Measurements from ENCODE around the gene ANO10.
"Not testable (repeated sequence)": the region's sequence is repeated elsewhere in the genome, so short reads cannot be mapped to it uniquely, and the experiment has no call there.

Gene ANO10

DNA sequence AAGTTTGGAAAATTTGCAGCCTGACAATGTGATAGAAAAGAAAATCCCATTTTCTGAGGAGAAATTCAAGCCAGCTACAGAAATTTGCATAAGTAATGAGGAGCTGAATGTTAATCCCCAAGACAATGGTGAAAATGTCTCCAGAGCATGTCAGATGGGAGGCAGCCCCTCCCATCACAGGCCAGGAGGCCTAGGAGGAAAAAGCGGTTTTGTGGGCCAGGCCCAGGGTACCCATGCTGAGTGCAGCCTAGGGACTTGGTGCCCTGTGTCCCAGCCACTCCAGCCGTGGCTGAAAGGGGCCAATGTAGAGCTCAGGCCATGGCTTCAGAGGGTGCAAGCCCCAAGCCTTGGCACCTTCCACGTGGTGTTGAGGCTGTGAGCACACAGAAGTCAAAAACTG lies 159.2 kb downstream of the ANO10 start:
- not testable (repeated sequence) for FAIRE-seq

DNA sequence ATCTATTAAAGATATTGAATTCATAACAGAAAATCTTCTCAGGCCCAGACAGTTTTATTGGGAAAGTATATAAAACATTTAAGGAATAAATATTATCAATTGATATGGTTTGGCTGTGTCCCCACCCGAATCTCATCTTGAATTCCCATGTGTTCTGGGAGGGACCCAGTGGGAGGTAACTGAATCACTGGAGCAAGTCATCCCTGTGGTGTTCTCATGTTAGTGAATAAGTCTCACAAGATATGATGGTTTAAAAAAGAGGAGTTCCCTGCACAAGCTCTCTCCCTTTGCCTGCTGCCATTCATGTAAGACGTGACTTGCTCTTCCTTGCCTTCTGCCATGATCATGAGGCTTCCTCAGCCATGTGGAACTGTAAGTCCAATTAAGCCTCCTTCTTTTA lies 160.5 kb downstream of the ANO10 start:
- FAIRE-seq = no peak

DNA sequence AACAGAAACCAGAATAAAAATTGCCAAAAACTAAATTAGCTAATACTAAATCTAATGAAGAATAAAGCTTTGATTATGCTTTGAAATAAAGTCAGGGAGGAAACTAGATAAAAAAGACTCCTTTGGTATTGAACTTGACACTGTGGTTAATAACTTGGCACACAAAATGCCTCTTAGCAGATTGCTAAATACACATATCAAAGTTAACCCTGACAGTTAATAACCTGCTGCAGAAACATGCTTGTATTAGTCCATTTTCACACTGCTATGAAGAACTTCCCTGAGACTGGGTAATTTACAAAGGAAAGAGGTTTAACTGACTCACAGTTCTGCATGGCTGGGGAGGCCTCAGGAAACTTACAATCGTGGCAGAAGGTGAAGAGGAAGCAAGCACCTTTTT lies 164.8 kb downstream of the ANO10 start:
- not testable (repeated sequence) for FAIRE-seq

DNA sequence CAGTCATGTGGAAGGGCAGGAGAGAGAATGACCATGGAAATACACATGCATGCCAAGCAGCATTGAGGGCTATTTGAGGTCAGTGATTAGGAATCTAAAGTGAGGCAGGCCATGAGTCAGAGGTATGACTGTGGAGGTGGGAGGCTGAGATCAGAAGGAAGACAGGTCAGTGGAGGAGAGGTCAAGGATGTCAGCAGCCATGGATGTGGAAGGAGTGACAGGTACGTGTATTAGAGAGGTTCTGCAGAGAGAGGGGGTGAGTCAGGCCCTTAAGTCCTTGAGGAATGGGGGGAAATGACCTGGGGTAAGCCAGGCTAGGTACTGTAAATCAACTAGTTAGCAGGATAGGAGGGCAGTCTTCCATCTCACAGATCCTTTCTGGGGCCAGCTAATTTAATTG lies 166.6 kb downstream of the ANO10 start:
- no peak for FAIRE-seq

DNA sequence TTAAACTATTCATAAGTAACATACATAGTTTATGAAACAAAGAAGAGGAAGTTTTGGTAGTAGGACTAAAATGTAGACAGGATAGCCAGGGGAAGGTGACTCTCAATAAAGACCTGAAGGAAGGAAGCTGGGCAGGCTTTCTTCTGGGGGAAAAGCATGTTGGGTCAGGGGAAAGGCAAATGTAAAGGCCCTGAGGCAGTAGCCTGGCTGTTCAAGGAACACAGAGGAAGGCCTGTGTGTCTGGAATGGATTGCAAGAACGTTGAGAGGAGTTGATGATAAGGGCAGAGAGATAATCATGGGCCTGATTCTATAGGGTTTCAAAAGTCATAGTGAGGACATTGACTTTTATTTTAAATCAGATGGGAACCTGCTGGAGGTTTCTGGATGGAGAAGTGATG lies 167.8 kb downstream of the ANO10 start:
- no peak for FAIRE-seq

DNA sequence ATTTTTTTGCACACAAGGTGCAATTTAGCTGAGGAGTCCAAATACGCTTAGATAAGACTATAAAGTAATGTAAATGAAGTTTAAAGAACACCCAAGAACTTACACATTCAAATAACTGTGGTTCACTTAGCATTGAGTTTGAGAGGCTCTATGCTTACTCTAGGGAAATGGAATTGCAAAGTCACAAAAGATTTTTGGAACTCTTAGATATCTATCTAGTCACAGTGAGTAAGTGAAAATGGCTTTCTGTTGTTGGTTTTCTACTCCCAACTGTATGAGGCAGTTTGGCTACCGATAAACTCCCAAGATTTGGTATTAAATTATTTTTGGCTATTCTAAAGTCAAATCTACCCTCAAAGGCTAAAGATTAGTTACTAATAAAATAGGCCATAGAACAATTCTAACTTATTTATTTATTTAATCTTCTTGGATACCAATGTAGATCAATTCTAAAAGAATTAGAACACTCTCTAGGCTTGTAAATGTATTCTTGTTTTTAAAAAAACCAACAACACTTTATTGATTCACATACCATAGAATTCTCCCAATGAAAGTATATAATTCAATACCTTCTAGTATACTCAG lies 170.0 kb downstream of the ANO10 start:
- FAIRE-seq = no peak

DNA sequence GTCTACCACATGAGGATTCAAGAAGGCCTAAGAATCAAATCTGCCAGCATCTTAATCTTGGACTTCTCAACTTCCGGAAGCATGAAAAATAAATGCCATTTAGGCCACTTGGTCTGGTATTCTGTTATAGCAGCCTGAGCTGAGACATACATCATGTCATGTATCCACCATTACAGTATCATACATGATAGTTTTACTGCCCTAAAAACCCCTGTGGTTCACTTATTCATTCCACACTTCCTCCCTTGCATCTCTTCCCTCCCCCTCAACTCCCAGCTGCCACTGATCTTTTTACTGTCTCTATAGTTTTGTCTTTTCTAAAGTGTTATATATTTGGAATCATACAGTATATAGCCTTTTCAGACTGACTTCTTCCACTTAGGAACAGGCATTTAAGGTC lies 173.7 kb downstream of the ANO10 start:
- FAIRE-seq = no peak

DNA sequence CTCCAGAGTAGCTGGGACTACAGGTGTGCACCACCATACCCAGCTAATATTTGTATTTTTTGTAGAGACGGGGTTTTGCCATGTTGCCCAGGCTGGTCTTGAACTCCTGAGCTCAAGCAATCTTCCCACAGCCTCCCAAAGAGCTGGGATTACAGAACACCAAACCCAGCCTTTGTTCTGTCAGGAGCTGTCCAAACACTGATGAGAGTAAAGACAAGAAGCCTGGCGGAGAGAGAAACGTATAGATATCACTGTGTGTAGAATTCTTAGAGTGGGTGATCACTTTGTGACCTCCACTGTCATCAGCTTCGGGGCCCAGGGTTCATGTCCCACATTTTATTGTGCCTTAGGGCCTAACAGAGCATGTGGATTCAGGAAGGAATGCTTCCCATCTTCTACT lies 176.0 kb downstream of the ANO10 start:
- FAIRE-seq = no peak

DNA sequence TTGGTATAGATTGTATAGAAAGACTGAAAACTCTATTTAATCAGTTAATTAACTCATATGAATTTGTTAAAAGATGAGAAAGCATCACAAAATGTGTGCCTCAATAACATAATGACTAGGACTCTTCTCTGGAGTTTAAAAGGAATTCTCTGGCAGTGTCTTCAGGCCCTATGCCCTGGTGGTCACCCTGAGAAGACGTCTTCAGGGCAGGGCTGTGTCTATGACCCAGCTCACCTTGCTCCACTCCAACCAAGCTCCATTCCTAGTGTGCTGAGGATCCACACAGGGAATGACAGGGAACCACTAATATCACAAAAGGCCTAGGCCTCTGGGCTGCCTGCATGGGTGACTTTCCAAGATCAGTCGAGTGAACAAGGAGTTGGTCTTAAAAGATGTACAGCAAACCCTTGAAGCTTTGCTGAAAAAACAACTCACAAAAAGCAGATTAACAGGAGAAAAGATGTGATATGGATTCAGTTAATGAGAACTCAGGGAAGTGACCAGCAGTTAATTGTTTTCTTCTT lies 178.9 kb downstream of the ANO10 start:
- no peak for FAIRE-seq

DNA sequence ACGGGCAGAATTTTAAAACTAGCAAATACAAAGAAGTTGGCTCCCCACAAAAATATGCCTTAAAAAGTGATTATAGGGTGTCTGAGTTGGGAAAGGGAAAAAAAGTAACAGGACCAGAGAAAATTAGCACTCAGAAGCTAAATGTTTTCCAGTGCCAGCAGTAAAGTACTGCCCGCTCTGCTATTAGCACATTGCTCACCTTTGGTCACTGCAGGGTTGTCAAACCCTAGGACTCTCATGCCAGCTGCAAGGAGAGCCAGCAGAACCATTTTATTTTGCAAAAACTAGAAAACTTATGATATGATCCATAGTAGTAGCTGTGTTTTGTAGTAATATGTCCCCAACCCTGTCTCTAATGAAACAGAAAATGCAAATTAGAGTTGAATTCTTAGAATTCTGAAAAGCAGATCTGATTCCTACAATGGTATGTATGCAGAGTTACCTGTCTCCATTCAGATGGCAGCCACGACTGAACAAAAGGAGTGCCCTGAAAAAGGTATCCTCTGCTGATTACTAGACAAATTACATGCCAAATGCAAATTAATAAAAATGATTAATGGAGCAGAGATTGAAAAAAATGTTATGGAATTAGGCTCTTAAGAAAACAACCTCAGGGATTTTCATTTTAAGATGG lies 185.2 kb downstream of the ANO10 start:
- no peak for FAIRE-seq

DNA sequence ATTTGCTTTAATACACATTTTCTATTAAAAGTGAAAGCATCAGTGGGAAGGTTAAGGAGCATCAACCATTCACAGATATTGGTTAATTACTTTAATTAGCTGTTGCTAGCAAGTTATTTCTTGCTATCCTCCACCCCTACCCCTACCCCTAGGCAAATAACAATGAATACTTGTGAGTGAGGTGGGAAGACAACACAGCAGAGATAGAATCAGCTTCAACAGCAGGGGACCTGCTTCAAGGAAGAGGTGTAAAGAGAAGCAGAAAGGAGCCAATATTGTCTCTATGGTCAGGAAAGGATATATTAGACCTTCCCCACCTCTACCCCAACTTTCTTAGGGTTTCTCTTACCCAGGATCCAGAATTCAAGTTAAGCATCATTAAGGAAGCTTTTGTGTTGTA lies 186.1 kb downstream of the ANO10 start:
- FAIRE-seq = no peak

DNA sequence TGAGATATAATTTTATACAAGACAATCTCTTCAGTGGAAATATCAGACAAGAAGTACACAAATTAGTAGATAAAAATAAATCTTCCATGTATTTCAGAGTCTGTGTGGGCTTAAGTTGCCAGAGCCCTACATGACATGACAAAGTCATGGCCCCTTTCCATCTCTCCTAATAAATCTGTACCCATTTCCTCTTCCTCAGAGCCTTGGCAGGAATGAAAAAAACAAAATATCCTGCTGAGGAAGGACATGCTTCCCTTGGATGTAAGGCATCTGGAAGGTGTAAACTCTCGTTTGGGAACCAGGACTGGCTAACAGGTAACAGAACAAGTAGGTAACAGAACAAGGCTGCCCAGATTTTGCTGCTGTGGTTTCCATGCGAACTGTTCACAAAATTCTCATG lies 187.4 kb downstream of the ANO10 start:
- no peak for FAIRE-seq

DNA sequence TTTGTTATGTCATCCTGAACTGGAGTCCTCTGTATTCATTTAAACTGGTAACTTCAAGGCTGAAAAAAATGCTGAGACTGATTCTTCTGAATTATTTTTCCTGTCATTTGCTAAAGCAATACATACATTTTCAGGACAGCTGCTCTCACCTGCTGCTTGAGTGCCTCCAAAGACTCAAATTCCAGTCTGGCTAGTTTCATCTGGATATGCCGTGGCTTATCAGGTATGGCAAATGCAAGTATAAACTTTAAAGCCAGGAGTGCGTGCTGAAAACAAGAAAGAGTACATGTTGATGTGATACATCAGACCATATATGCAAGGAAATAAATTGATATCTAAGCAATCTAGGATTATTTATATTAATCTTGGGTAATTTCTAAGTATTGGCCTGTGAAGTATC lies 189.3 kb downstream of the ANO10 start:
- FAIRE-seq = no peak

DNA sequence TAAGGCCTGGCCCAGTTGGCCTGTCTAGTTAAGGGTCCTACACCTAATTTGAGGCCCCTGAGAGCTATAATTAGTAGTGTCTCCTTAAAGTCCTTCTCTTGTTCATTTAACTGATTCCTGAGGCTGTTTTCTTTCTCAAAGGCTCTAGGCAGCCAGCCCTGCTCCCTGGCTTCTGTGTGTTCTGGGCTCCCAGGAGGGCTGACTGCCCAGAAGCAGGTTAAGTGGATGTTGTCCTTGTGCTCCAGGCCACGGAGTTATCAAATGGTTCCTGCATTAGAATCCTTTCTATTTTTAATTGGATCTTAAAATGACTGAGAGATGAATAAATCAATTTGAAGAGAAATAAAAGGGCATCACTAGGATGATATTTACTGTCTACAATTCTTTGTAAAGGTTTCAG lies 195.4 kb downstream of the ANO10 start:
- no peak for FAIRE-seq

DNA sequence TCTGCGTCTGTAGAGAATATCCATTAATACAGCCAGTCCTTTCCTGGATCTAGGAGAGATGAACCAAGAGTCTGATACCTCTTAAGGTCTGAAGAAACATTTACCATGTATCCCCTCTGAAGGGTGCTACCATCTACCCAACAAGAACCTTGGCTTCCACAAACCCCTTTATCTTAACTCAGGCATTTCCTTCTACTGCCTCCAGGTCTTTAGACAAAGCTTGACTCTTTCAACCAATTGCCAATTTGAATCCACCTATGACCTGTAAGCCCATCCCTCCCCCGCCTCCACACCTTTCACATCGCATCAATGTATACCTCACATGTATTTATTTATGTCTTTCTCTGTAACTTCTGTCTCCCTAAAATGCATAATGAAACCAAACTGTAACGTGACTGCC lies 196.0 kb downstream of the ANO10 start:
- FAIRE-seq = no peak

DNA sequence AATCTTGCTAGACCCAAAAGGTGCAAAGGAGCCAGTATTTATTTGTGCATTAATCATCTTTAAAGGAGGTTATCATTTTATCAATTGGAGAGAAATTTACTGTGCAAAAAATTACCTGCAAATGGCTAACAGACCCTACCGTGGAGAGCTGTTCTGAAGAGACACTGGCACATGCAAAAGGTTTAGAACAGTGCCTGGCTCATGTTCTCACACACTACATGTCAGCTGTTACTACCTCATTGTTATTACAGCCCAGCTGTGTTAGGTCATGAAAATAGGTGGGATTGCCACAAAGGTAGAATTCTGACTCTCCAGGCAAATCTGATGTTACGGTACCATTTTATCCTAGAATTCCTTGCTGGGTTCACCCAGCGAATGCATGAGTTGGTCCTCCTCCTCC lies 198.2 kb downstream of the ANO10 start:
- no peak for FAIRE-seq

DNA sequence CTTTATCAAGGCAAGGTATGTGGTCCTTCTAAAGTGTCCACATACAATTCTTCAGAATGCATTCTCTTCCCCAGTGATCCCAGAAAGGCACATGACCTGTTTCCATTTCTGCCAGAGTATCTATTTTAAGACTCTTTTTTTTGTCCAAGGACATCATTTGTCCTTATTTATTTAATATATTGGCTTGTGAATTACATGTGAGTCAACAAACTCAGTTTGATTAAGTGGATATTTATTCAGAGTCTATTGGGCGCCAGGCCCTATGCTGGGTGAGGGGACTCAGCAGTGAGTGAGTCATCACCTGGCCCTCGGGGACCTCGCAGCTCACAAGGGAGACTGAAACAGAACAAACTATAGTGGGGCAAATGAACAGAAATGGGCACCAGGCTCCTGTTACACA lies 198.7 kb downstream of the ANO10 start:
- FAIRE-seq = no peak

DNA sequence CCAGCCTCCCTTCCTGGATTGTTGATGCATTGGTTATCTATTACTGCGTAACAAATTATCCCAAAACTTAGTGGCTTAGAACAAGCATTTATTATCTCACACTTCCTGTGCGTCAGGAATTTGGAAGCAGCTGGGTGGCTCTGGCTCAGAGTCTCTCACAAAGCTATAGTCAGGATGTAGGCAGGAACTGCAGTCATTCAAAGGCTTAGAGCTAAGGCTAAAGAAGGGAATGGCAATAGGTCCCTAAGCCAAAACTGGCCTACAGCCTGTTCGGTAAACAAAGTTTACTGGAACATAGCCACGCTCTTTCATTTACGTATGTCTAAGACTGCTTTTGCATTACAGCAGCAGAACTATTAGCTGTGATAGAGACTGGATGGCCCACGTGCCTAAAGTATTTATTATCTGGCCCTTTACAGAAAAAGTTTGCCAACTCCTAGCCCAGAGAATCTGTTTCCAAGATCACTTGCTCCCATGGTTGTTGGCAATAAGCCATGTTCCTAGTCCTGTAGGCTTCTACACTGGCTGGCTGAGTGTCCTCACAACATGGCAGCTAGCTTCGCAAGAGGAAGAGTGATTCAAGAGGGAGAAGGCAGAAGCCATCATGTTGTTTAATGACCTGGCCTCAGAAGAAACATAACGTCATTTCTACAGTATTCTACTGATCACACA lies 203.1 kb downstream of the ANO10 start:
- no peak for FAIRE-seq

DNA sequence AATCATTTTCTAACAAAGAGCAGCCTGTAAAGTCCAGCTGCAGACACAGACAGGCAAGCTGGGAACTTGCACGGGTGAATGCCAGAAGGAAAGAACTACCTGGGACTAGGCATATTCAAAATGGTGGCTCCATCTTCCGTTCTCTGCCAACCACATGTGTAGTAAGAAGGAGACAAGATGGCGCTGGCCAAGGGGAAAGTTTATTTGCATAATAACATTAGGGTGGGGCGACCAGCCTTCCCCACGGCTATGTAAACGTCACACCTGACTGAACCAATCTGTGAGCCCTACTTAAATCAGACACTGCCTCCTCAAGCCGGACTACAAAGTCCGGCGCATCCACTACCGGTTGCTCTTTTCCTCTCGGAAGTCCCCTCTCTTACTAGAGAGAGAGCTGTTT lies 204.7 kb downstream of the ANO10 start:
- no peak for FAIRE-seq

DNA sequence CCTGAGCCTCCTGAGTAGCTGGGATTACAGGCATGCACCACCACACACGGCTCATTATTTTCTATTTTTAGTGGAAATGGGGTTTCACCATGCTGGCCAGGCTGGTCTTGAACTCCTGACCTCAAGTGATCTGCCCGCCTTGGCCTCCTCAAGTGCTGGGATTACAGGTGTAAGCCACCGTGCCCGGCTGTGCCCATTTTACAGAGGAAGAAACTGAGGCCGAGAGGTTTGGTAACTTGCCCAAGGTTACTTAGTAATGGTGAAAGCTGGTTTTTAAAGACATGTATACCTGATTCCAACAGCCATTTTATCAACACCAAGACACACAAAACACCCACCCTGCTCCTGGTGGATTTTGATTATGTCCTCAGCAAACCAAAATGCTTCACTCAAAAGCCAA lies 206.7 kb downstream of the ANO10 start:
- FAIRE-seq = no peak

DNA sequence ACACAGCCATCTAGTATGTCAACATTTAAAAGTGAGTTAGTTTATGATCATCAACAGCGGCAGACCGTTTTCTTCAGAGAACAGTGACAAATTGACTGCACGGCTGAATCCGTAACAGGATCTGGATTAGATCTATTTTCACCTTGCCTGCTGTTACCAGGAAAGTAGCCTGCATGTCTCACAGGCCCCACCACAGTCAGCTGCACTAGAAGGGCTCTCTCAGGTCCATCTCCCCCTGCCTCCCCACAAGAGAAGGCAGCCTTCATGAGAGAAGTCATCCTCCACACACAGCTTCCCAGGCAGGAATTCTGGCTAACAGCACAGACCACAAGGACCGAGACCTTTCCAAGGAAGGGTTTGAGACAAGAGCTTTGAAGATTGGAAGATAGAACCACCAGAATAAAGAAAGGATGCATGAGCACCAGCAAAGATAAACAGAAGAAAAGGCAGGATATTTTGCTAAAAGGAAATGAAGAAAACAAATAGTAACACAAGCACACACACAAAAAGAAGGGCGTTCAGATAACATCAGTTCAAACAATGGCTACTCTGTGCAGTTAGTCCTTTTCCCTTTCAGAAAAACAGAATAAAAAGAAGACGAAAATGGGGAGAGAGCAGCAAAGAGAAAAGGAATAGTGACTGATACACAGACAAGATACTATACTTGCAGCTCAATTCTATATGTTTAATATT lies 208.0 kb downstream of the ANO10 start:
- FAIRE-seq = no peak

DNA sequence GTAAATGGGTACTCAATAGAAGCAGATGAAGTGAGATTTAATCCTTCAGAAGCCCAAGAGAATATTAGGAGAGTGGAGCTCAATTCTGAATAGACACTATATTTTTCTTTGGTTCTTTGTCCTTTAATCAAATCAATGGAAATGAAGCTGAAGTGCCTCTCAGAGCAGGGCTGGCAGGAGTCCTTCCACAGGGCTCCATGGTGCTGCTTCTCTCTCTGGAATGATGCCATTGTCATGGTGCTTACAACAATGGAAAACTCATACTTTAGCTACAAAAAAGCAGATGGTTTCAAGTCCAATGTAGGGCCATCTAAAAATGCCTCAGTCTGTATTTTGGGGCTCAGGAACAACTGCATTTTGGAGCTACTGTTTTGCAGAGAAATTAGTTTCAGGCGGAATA lies 210.4 kb downstream of the ANO10 start:
- no peak for FAIRE-seq

DNA sequence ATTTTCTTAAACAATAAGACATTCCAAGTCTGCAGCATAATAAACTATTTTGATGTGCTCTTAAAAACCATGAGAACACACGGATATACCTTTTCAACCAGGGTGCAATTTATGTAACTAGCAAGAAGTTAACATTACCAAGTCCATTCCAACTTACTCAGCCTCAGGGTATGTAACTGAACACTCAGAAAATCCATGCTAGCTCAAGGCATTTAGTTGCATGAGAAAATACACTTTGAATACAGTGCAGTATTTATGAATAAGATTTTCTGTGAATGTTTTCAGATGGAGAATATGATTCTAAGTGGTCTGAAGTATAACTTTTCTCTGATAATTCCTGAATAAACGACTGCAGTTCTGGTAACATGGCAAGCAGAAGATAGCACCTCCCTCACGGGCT lies 211.2 kb downstream of the ANO10 start:
- FAIRE-seq = no peak

DNA sequence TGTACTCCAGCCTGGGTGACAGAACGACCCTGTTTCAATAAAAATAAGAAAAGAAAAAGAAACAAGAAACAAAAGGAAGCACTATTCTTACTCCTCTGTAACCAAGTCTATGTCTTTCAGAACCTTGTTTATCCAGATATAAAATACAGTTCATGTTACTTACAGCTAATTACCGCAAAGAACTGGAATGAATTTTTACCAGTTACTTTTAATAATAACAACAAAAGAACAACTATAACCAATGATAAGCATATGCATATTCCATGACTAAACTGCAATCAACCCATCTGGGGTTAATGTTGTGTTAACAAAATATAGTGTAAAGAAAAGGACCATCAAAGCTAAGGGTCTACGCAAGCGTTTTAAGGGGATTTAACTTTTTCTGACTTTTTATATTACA lies 212.3 kb downstream of the ANO10 start:
- no peak for FAIRE-seq

All from G401.6 (cell line).